Prostate gland (tissue), 2 donors: ENCODE data around the gene EPM2A.

Experiments used
- CTCF ChIP-seq, 4 experiments: fragments of 200-600 bp in 2 of 4; fragments of 450-650 bp in 2 of 4; sonication (generic) in 2 of 4; IDR thresholded peaks; 1 replicate in 3 of 4; 2 replicates in 1 of 4; pipeline ENCODE4 v1.5.1; 2016 to 2019; ENCODE audit warnings: antibody characterized with exemption in 4 of 4, mild to moderate bottlenecking in 2 of 4, moderate library complexity in 2 of 4
- POLR2A ChIP-seq: fragments of 450-650 bp; IDR thresholded peaks from one replicate; pipeline ENCODE4 v1.6.1; 2016; ENCODE audit warnings: antibody characterized with exemption, mild to moderate bottlenecking
- POLR2AphosphoS5 ChIP-seq: sonication (generic); formaldehyde crosslinking; IDR thresholded peaks from one replicate; pipeline ENCODE4 v1.6.1; 2017; ENCODE audit warnings: antibody characterized with exemption

- TF ChIP-seq CTCF (IDR thresholded peaks at IDR 0.05) (peak in 2 of 4 experiments; percentile 28 to 37), POLR2A (no peak), POLR2AphosphoS5 (no peak)
Measured at GRCh38 chr6:145735356-145736165, at the start of gene EPM2A.
